ENCODE measurements around the gene SRSF12.
A peak's percentile ranks its signal among the peaks of the same experiment; 100 is the strongest.
"Not testable (repeated sequence)": the region's sequence is repeated elsewhere in the genome, so short reads cannot be mapped to it uniquely, and the experiment has no call there.

The SRSF12 gene

DNA sequence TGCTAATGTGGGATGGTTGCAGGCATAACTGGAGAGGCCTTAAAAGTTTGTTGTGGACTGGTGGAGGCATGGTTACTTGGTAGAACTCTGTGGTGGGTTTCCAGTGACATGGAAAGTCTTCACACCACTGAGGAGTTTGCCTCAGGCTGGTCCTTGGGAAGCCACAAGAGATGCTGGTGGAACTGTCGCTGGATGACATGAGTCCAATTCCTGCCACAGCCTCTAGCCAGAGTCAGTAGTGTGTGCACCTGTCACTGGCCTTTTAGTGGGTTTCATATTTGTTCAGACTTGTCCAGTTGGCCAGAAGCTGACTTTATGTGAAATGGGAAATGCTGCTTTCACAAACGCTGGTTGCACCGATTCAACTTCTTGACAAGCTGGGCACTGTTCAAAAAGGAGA, 13.7 kb upstream of the SRSF12 start:
- DNase-seq (ENCODE audit: low read depth in 1 of 2, low spot score in 1 of 2): no peak

DNA sequence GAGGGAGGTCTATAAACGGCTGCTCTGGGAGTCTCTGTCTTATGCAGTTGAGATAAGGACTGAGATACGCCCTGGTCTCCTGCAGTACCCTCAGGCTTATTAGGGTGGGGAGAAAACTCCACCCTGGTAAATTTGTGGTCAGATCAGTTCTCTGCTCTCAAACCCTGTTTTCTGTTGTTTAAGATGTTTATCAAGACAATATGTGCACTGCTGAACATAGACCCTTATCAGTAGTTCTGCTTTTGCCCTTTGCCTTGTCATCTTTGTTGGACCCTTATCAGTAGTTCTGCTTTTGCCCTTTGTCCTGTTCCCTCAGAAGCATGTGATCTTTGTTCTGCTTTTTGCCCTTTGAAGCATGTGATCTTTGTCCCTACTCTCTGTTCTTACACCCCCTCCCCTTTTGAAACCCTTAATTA, 10.4 kb upstream of the SRSF12 start:
- not testable (repeated sequence) for DNase-seq (ENCODE audit: low read depth in 1 of 2, low spot score in 1 of 2)

DNA sequence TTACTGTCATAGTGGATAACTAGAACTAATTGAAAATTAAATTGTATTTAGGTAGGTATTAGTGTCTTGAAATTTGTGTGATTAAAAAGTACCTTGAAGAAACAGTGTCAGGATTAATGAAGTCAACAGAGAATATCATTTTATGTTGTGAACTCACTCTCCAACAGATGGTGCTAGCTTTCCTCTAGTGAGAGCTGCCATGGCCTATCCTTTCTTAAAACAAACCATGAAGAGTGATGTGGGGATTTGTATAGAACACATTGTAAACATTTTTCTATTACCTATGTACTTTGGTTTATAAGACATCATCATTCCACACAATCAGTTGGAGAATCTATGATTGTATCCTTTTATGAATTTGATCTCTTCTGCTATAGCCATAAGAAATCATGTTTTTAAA, 4.8 kb upstream of the SRSF12 start:
- DNase-seq (ENCODE audit: low read depth in 1 of 2, low spot score in 1 of 2): no peak

DNA sequence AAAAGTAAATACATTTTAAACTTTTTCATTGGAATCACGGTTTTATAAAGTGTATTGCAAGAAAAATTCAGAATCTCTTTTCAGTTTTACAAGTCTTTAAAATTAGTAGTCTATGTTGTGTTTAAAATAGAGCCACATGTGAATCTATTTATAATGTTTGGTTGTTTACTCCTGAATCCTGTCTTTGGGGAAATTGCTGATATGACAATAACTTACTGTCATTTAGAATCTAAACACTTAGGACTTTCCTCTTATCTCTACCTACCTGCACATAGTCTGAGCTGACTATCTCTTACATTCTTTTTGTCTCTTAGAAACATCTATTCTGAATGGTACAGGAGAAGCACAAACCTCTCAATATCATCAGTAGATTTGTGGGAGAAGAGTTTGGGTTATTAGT, 4.1 kb upstream of the SRSF12 start:
- DNase-seq (ENCODE audit: low read depth in 1 of 2, low spot score in 1 of 2): no peak

DNA sequence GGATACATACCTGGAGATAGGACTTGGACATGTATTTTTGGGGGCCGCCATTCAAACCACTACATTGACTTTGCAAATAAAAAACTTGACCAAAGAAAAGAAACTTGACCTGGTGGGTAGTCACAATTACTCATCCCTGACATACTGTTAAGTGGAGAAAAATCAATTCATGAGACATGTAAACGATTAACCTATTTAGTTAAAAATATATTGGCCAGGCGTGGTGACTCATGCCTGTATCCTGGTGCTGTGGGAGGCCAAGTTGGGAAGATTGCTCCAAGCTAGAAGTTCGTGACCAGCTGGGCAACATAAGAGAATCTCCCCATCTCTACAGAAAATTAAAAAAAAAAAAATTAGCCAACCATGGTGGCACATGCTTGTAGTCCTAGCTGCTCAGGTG, 2.5 kb upstream of the SRSF12 start:
- no peak for DNase-seq (ENCODE audit: low read depth in 1 of 2, low spot score in 1 of 2)

DNA sequence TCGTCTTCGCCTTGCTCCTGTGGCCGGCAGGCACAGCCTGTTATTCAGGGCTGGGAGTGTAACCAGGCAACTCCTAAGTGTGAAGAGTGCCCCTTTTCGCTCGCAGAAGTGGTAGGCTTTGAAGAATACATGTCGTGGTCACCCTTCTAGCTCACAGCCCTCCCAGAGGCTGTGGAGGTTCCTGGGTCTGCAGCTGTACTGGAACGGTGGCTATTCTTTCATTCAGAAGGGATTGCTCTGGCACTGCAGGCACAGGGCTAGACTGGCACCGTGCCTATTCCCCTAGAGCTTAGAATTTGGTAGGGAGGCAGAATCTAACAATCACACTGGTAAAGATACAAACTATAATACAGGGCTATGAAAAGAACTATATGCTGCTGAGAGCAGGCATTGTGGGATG, 1.1 kb upstream of the SRSF12 start:
- no peak for DNase-seq (ENCODE audit: low read depth in 1 of 2, low spot score in 1 of 2)

DNA sequence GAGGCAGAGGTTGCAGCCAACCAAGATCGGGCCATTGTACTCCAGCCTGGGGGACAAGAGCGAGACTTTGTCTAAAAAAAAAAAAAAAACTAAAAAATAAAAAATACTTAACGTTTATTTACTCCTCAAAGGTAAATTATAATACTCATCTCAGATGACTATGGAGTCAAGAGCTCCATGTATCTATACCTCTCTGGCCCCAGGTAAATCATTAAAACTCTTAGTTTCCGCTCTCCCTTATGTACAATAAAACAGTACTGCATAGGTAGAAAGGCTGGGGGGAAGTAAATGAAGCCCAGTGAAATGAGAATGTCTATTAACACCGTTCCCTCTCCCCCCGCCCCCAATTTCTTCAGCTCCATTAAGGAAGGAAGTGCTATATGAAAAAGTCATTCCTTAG, 1.2 kb downstream of the SRSF12 start:
- no peak for DNase-seq (ENCODE audit: low read depth in 1 of 2, low spot score in 1 of 2)

DNA sequence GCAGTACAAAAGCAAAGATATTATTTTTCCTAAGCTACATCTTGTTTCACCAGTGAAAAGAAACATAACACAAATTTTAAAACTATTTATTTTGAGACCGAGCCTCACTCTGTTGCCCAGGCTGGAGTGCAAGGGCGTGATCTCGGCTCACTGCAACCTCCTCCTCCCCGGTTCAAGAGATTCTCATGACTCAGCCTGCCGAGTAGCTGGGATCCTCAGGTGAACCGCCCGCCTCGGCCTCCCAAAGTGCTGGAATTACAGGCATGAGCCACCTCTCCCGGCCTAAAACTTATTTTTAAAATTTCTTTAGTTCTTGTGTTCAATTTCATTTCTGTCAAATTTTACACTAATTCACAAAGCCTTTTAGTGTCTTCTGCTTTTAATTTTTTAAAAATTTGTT, 5.9 kb downstream of the SRSF12 start:
- DNase-seq (ENCODE audit: low read depth in 1 of 2, low spot score in 1 of 2): no peak

DNA sequence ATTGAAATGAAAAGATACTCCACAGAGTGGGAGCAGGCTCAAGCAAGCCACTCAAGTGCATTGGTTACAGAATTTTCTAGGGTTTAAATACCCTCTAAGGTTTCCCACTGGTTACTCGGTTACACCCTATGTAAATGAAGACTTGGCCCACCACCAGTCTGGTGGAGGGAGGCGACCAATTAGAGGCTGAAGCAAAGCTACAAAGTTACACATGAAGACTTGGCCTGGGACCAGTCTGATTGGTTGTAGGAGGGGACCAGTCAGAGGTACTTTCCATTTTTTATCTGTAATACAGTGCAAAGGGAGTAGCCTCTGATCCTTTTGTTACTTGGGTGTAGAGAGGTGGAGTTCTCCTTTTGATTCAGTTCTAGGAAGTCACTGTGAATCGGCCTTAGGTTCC, 7.6 kb downstream of the SRSF12 start:
- no peak for DNase-seq (ENCODE audit: low read depth in 1 of 2, low spot score in 1 of 2)

DNA sequence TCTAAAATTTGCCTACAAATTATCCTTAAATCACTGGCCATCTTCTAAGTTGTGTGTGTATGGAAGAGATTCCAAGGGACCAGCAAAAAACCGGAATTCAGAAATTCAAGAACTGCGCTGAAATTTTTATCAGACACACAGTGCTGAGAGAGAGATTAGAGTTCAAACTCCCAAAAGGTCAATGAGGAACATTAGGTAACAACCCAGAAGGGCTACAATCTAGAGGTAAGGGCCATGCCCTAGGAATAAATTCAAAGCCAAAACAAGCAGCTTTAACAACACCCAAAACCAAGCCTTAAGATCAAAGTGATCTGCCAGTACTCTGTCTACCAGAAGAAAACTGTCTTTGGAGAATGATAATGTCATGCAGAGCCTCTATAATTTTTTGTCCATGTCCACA, 17.8 kb downstream of the SRSF12 start:
- DNase-seq (ENCODE audit: low read depth in 1 of 2, low spot score in 1 of 2): no peak

DNA sequence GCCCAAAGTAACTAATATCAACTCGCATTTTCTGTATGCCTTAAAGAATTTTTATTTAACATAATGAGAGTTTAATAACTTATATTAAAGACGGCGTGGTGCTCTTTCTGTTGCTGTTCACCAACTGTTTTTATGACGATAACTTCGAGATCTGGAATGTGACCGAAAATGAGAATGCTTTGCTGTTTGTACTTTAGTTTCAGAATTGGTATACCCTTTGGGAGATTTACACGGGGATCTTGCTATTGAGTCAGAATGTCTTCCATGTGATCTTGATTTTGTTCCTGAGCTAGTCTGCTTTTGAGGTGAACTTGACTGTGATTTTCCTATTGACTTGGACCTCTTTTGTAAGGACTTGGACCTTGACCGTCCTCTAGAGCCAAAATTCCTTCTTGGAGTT, 19.4 kb downstream of the SRSF12 start:
- no peak for DNase-seq (ENCODE audit: low read depth in 1 of 2, low spot score in 1 of 2)

DNA sequence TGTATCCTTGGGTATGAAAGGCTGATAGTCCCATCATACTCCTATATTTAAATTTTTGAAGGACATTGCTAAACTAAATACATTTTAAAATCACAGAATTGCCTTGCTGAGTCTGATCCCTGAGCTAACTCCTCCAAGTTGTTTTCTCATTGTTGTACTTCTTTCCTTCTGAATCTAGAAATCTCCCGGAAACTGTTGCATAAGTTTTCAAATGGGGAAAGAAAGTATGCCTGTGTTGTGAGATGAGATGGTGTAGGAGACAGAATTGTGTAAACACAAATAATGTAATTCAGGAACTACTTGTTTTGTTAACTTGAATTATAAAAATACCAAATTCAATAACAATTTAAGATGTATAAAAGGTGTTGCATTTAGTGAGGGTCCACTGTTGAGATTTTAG, 30.0 kb downstream of the SRSF12 start:
- no peak for DNase-seq (ENCODE audit: low read depth in 1 of 2, low spot score in 1 of 2)

DNA sequence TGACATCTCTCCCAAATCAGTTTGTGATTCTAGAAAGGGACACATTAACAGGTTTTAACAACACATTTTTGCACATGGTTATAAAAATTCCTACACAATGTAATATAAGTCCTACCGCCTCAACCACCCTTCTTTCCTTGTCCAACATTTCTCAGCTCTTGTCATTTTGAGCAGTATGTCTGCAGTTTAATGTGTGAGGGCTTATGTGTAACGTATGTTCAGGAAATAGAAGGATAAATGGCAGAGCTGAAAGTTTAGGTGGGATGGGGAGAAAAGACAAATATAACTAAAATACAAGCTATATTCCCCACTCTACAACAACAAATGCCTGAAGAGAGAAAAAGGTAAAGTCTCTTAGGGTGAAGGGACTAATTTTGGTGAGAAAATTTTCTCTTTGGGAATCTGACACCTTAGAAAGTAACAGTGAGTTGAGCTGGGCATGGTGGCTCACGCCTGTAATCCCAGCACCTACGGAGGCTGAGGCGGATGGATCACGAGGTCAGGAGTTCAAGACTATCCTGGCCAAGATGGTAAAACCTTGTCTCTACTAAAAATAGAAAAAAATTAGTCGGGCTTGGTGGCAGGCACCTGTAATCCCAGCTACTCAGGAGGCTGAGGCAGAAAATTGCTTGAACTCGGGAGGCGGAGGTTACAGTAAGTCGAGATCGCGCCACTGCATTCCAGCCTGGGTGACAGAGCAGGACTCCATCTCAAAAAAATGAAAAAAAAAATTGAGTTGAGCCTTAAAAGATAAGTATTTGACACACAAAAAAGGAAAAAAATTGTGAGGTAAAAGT, 32.3 kb downstream of the SRSF12 start:
- DNase-seq (ENCODE audit: low read depth in 1 of 2, low spot score in 1 of 2): no peak

DNA sequence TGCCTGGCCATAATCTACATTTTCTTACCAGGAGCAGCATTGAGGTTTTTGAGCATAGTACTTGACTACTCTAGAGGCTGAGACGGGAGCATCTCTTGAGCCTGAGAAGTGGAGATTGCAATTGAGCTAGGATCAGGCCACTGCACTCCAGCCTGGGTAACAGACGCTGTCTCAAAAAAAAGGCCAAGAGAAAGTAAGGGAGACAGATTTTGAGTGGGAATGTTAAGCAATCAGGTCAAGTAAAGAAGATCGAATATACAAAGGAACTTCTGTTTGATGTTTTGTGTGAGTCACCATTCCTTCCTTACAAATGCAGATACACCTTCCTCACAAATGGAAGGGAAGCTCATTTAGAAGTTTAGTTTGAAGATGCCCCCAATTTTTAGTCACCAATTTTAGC, 32.9 kb downstream of the SRSF12 start:
- no peak for DNase-seq (ENCODE audit: low read depth in 1 of 2, low spot score in 1 of 2)

DNA sequence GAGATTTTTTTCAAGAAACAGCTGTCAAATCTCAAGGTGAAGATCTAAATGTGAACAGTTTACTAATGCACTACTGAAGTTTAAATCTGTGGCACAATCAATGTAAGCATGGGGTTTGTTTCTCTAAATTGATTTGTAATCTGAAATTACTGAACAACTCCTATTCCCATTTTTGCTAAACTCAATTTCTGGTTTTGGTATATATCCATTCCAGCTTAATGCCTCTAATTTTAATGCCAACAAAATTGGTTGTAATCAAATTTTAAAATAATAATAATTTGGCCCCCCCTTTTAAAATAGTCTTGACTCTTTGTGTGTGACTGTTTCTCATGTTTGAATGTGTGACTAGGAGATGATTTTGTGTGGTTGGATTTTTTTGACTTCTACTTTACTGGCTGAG, 33.3 kb downstream of the SRSF12 start:
- DNase-seq (ENCODE audit: low read depth in 1 of 2, low spot score in 1 of 2): no peak

DNA sequence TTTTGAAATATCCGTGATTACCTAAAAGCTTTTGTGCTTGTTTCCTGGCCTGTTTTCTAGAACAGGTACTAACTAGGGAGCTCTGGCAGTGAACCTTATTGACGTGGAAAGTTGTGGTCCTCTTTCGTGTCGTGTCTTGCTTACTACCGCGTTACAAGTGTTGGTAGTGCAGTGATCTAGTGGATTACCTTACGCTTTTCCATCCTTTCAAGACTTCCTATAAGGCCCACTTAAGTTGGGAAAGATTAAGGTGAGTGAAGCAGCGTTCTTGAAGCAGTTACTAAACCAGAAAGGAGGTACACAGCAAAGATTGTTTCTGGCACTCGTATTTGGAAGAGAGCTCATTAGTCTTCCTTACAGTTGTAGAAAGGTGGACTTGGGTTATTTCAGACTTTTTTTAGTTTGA, 35.4 kb downstream of the SRSF12 start:
- no peak for DNase-seq (ENCODE audit: low read depth in 1 of 2, low spot score in 1 of 2)

DNA sequence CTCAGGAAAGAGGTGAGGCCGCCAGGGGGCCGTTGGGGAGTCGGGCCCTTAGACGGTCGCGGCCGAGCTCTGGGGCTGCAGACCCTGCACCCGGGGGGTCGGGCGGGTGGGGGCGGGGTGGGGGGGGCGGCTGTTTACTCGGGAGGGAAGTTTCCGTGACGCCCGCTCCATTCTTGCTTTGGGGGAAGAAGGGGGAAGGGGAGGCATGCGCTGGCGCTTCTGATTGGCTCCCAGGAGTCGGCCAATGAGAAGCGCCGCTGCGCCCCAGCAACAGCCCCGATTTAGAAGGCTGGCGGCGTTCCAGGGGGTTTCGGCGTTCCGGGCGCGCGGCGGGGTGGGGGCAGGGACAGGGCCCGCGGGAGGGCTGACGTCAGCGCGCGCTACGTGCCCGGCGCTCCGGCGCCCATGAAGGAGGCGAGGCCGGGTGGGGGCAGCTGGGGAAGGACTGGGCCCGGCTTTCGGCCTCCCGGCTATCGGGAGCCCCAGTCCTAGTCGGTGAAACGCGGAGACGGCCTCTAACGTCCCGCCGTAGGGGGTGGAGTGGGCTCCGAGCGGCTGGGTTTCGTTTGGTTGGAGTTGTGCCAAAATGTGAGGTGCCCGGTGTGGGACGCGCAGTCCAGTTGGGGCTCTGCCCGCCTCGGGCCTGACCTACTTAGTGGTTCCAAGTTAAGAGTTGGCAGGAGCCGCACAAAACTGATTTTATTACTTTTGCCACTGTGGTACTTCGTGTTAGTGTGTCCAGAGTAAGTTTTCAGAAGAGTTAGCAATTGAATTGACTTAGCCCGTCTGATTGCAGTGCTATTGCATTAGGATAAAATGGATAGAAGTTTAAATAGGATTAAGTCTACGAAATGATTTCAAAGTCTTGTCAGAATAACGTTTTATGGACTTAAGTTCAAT, 36.2 kb downstream of the SRSF12 start:
- peak; percentile 98 to 99 for DNase-seq (ENCODE audit: low read depth in 1 of 2, low spot score in 1 of 2)

DNA sequence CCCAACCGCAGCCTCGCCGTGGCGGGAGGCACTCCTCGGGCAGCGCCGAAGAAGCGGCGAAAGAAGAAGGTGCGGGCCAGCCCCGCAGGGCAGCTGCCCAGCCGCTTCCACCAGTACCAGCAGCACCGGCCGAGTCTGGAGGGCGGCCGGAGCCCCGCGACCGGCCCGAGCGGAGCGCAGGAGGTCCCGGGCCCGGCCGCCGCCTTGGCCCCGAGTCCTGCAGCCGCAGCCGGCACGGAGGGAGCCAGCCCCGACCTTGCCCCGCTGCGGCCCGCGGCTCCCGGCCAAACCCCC, 36.8 kb downstream of the SRSF12 start:
- no peak for DNase-seq (ENCODE audit: low read depth in 1 of 2, low spot score in 1 of 2)

DNA sequence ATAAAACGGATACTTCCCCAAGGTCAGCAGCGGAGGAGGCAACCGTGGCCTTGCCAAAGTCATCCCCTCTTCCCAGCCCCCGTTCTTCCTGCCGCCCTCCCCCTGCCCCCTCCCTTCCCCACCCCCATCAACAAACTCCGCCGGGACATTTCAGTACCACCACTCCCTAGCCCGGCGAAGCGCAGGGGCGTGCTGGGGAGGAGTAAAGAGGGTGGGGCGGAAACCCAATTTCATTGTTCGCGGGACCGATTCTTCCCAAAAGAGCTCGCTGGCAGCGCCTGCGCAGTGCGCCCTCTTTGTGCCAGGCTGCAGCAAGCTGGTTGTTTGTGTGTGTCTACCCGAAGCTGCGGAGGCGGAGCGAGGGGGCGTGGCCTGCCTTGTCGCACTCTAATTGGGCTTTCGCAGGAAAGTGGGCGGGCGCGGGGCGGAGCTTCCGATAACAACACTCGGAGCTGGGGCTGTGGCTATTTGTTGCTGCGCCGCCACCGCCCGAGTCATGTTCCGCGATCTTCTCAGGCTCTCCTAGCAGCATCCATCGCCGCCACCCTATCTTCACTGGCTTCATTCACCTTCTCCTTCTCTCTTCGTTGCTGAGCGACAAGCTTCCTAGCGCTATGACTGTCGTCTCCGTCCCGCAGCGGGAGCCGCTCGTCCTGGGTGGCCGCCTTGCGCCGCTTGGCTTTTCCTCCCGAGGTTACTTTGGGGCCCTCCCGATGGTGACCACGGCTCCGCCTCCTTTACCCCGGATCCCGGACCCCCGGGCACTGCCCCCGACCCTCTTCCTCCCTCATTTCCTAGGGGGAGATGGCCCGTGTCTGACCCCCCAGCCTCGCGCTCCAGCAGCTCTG, 37.4 kb downstream of the SRSF12 start, which contains the start of gene PNRC1:
TSS of gene PNRC1 (plus strand) at position 471 of the 848 bp plus-strand sequence. CDS start at position 615, 144 bp downstream.
- peak; percentile 100 for DNase-seq (ENCODE audit: low read depth in 1 of 2, low spot score in 1 of 2)

DNA sequence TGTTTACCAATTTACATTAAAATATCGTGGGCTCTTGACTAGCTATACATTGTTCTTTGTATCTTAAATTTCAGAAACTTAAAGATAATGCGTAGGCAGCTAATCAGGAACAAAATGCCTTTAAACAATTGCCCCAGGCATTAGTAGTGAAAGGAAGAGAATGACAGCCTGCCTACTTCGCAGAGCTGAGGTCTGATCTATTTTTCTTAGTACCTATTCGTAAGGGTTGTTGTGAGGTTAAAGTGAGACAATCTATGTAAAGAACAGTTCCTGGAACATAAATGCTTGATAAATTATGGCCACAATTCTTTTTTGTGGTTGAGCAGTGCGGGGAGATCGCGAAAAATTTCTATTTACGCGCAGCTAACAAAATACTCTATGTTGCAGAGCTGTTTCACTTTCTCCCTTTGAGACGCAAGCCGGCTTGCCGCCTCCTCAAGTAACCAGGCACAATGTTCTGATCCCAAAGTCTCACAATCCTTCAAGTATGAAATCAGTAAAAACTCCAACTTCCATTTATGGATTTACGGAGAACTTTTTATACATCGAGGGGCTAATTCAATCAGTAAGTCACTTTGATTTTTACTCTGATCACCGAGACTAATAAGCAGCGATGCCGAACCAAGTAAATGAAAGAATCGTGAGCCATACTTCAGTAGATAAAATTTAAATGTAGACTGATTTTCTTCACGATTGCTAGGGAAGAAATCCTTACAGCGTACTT, 38.2 kb downstream of the SRSF12 start:
- DNase-seq (ENCODE audit: low read depth in 1 of 2, low spot score in 1 of 2): peak in 1 of 2 donors; percentile 14

DNA sequence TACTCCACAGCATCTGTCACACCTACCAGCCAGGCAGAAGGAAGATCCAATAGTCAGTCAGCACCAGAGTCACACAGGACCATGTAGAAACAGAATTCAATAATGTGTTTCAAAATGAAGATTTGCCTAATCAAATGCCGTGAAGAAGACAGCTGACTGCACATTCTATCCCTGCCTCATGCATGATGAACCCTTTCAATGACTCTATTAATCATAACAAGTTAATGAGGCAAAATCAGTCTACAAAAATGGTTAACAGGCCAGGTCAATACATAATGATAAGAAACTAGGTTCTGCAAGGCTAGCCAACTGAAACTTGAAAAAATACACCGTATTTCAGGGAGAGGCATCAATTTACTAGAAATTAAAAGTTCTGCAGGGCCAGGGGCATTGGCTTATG, 44.0 kb downstream of the SRSF12 start:
- no peak for DNase-seq (ENCODE audit: low read depth in 1 of 2, low spot score in 1 of 2)
